ENCODE results near the gene MSH6.
"Not testable (repeated sequence)": the region's sequence is repeated elsewhere in the genome, so short reads cannot be mapped to it uniquely, and the experiment has no call there.

MSH6 gene

DNA sequence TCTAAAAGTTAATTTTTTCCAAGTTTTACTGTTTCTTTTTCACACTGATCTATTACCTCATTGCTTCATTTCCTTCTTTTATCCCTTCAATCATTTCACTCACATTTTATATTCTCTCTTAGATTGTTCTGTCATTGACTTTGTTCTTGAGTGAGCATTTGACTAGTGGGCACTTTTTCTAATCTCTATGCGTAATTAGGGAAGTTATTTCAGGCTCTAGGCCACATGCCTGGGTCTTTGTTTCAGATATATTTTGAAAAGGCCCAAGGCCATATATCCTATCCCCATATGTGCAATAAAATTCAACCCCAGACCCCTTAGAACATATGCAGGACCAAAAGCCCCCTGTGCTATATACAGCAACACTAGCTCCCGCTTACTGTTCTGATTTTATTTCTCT is 61.2 kb downstream of the MSH6 start:
- no peak for DNase-seq

DNA sequence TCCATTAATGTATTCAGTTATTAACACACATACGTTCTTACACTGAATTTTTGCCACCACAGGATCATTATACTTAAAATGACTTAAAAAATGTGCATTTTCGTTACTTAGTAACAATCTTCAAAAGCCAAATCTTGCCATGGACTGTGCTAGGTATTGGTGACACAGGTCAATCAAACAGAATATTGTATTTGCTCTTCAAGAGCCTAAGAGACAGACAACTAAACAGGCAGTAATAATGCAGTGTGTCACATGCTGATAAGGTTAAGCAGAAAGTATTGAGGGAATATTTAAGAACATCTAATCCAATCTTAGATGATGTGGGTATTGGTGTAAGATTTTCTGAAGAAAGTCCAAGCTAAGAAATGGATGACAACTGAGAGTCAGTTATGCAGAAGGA is 66.4 kb downstream of the MSH6 start:
- DNase-seq, result no peak

DNA sequence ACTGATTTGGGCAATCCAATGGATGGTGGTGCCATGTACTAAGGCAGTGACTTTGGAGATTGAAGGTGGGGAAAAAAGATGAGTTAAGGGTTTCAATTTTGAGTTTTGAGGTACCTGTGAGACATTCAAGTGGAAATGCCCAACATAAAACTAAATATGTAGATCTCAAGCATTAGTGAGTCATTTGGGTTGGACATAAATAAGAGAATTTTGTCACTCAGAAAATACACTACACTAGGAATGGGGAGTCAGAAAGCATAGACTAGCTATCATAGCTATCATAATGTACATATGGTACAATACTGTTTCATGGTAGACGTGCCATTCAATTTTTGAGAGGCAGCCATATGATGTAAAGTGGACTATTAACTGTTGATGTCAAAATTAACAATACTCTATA is 67.3 kb downstream of the MSH6 start:
- DNase-seq, result no peak

DNA sequence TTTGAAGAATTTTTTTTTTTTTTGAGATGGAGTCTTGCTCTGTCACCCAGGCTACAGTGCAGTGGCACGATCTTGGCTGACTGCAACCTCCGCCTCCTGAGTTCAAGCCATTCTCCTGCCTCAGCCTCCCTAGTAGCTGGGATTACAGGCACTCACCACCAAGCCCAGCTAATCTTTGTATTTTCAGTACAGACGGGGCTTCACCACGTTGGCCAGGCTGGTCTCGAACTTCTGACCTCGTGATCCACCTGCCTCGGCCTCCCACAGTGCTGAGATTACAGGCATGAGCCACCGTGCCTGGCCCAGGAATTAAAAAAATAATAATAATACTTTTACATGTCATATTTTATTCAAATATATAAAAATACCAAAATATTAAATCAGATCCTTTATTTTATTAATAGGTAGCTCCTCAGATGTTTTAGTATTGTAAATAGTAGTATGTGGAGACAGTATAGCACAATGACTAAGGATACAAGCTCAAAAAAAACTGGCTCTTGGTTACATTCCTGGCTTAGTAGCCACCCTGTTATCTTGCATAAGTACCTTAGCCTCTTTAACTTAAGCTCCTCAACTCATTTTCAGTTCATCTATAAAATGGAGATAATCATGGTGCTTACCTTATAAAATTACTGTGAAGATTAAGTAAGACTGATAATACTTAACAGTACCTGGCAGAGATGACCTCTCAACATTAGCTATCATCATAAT is 70.3 kb downstream of the MSH6 start:
- not testable (repeated sequence) for DNase-seq
